HPDE6-E6E7 (cell line): Measurements from ENCODE around the gene SEMA6C.
"Not testable (repeated sequence)": the region's sequence is repeated elsewhere in the genome, so short reads cannot be mapped to it uniquely, and the experiment has no call there.

Experiments
- DNase-seq: peaks from one replicate; pipeline ENCODE4 v3.0.0; 2011; ENCODE audit warnings: missing footprints; ENCODE audit errors: extremely low spot score

The SEMA6C gene

GRCh38 chr1:151131701-151132334 is 14.6 kb downstream of the SEMA6C start:
- no peak for DNase-seq

- DNase-seq, result no peak
Measured at GRCh38 chr1:151130987-151131586, 15.3 kb downstream of the SEMA6C start.

- DNase-seq, result no peak
Measured at GRCh38 chr1:151128800-151129199, 17.6 kb downstream of the SEMA6C start.

- no peak for DNase-seq
Measured at GRCh38 chr1:151124763-151125403, 21.5 kb downstream of the SEMA6C start.

- no peak for DNase-seq
Measured at GRCh38 chr1:151113877-151114276, 32.6 kb downstream of the SEMA6C start.

GRCh38 chr1:151108331-151108730 is 38.1 kb downstream of the SEMA6C start:
- no peak for DNase-seq

GRCh38 chr1:151106894-151107293 is 39.5 kb downstream of the SEMA6C start:
- peak; percentile 52 for DNase-seq

GRCh38 chr1:151104630-151105029 is 41.8 kb downstream of the SEMA6C start:
- no peak for DNase-seq

- DNase-seq, result no peak
Measured at GRCh38 chr1:151098126-151098525, 48.3 kb downstream of the SEMA6C start.

- not testable (repeated sequence) for DNase-seq
Measured at GRCh38 chr1:151097426-151097825, 49.0 kb downstream of the SEMA6C start.

GRCh38 chr1:151085953-151086559 is 60.4 kb downstream of the SEMA6C start:
- no peak for DNase-seq
